ENCODE data around the gene EPHB3.
"Not testable (repeated sequence)": the region's sequence is repeated elsewhere in the genome, so short reads cannot be mapped to it uniquely, and the experiment has no call there.

EPHB3 gene

DNA sequence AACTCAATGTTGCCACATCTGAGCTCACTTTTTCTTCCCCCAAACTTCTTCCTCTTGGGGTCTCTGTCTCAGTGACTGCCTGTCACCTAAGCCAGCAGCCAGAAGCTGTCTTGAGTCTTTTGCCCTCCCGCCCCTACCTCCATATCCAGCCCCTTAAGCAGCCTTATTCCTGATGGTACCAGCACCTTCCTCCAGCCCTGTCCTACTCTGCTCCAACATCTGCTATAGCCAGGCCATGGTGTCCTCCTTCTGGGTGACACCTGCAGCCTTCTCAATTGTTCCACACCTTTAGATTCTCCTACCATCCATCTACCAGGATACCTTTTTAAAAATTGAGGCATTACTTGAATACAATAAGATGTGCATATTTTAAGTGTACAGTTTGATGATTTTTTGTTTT lies 53.8 kb downstream of the EPHB3 start:
- TF ChIP-seq, protein P1, sequence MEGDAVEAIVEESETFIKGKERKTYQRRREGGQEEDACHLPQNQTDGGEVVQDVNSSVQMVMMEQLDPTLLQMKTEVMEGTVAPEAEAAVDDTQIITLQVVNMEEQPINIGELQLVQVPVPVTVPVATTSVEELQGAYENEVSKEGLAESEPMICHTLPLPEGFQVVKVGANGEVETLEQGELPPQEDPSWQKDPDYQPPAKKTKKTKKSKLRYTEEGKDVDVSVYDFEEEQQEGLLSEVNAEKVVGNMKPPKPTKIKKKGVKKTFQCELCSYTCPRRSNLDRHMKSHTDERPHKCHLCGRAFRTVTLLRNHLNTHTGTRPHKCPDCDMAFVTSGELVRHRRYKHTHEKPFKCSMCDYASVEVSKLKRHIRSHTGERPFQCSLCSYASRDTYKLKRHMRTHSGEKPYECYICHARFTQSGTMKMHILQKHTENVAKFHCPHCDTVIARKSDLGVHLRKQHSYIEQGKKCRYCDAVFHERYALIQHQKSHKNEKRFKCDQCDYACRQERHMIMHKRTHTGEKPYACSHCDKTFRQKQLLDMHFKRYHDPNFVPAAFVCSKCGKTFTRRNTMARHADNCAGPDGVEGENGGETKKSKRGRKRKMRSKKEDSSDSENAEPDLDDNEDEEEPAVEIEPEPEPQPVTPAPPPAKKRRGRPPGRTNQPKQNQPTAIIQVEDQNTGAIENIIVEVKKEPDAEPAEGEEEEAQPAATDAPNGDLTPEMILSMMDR (IDR thresholded peaks at IDR 0.05), result no peak
- Histone ChIP-seq H3K4me3 (ENCODE audit: low read depth, low read length) (no peak overlapping the region), H3K4me1 (no peaks in the 10 kb centered on the region), H3K9me3 (ENCODE audit: control insufficient read depth, low read length) (no peaks in the 10 kb centered on the region), H2AFZ (no peak overlapping the region), H3K4me2 (ENCODE audit: low read length) (no peak overlapping the region), H3K27ac (no peak overlapping the region), H3K79me2 (no peaks in the 10 kb centered on the region), H3K9ac (no peak overlapping the region), H3K27me3 (ENCODE audit: control insufficient read depth, insufficient read depth, low read length) (no peaks in the 10 kb centered on the region), H3K36me3 (ENCODE audit: control insufficient read depth, insufficient read depth, low read length) (no peaks in the 10 kb centered on the region)

DNA sequence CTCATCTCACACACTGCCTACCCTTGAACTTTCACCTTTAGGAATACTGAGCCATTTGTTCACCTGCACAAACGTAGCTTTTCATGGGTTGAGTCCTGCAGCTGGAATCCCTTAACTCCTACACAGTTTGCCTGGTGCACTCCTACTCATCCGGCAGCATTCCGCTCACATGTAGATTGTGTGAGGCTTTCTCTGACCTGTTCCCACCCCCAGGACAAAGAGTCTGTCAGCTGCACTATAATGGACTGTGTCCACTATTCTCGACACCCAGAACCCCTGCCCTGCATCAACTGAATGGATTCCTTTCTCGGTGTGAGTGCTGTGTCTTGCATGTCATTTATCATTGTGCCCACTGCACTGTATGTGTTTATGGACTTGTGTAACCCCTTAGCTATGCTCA lies 54.9 kb downstream of the EPHB3 start:
- no peak overlapping the region for H3K4me2 ChIP-seq (ENCODE audit: low read length)
- H3K4me3 ChIP-seq (ENCODE audit: low read depth, low read length), result no peak overlapping the region
- no peaks in the 10 kb centered on the region for H3K79me2 ChIP-seq
- H3K27ac ChIP-seq, result no peak overlapping the region
- no peak overlapping the region for H2AFZ ChIP-seq
- H3K4me1 ChIP-seq, result no peaks in the 10 kb centered on the region
- TF ChIP-seq, protein P1 (IDR thresholded peaks at IDR 0.05), result no peak
- H3K9me3 ChIP-seq (ENCODE audit: control insufficient read depth, low read length), result no peaks in the 10 kb centered on the region
- no peak overlapping the region for H3K9ac ChIP-seq
- no peaks in the 10 kb centered on the region for H3K36me3 ChIP-seq (ENCODE audit: control insufficient read depth, insufficient read depth, low read length)
- H3K27me3 ChIP-seq (ENCODE audit: control insufficient read depth, insufficient read depth, low read length), result no peaks in the 10 kb centered on the region

DNA sequence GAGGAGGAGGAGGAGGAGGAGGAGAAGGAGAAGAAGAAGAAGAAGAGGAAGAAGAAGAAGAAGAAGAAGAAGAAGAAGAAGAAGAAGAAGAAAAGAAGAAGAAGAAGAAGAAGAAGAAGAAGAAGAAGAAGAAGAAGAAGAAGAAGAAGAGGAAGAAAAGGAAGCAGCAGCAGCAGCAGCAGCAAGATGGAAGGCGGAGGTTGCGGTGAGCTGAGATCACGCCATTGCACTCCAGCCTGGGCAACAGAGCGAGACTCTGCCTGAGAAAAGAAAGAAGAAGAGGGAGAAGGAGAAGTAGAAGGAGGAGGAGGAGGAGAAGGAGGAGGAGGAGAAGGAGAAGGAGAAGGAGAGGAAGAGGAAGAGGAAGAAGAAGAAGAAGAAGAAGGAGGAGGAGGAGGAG lies 55.7 kb downstream of the EPHB3 start:
- H3K4me1 ChIP-seq; H3K9me3 ChIP-seq (ENCODE audit: control insufficient read depth, low read length); H3K4me3 ChIP-seq (ENCODE audit: low read depth, low read length); H3K4me2 ChIP-seq (ENCODE audit: low read length); H3K27me3 ChIP-seq (ENCODE audit: control insufficient read depth, insufficient read depth, low read length); H3K9ac ChIP-seq; H3K27ac ChIP-seq; H3K79me2 ChIP-seq; H3K36me3 ChIP-seq (ENCODE audit: control insufficient read depth, insufficient read depth, low read length); H2AFZ ChIP-seq: not testable (repeated sequence)

DNA sequence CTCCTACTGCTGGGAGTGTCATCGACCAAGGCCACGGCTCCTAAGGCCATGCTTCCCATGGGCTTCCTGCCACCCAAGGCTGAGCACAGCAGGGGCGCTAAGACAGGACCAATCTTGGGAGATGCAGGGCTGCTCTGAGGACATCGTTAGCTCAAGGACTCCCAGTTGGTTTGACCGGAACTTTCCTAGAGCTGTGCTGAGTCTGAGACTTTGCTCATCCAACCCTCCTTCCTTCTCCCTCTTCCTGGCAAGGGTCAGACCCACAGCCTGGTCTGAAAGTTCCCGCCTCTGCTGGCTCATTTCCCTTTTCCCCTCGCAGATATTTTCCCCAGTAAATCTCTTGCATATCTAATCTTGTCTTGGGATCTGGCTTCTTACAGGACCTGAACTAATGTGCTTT lies 57.2 kb downstream of the EPHB3 start:
- no peaks in the 10 kb centered on the region for H3K36me3 ChIP-seq (ENCODE audit: control insufficient read depth, insufficient read depth, low read length)
- H3K27me3 ChIP-seq (ENCODE audit: control insufficient read depth, insufficient read depth, low read length), result no peaks in the 10 kb centered on the region
- TF ChIP-seq, protein P1 (IDR thresholded peaks at IDR 0.05), result no peak
- no peak overlapping the region for H3K4me2 ChIP-seq (ENCODE audit: low read length)
- no peaks in the 10 kb centered on the region for H3K9me3 ChIP-seq (ENCODE audit: control insufficient read depth, low read length)
- no peaks in the 10 kb centered on the region for H3K4me1 ChIP-seq
- no peak overlapping the region for H3K27ac ChIP-seq
- no peaks in the 10 kb centered on the region for H3K79me2 ChIP-seq
- no peak overlapping the region for H3K9ac ChIP-seq
- H2AFZ ChIP-seq, result no peak overlapping the region
- no peak overlapping the region for H3K4me3 ChIP-seq (ENCODE audit: low read depth, low read length)

DNA sequence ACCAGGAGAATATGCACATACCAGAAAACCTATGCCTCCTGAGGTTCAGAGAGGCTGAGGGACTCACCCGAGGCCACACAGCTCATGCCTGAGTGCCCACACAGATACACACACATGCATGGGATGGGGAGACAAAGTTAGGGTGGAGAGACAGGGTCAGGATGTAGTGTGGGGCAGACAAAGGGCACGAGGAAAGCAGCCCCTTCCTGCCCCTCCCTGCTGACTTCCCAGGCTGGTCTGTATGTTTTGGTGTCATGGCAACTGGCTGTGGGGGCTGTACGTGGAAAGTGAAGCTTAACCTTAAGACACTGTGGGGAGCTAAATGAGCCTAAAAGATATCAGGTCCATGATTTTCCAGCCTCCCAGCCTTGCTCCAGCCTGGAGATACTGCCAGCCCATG lies 57.8 kb downstream of the EPHB3 start:
- no peaks in the 10 kb centered on the region for H3K79me2 ChIP-seq

More for the DNA sequence above, 57.8 kb downstream of the EPHB3 start:
- H2AFZ ChIP-seq, result no peak overlapping the region
- no peaks in the 10 kb centered on the region for H3K36me3 ChIP-seq (ENCODE audit: control insufficient read depth, insufficient read depth, low read length)
- no peak overlapping the region for H3K4me3 ChIP-seq (ENCODE audit: low read depth, low read length)
- no peaks in the 10 kb centered on the region for H3K4me1 ChIP-seq
- no peak overlapping the region for H3K27ac ChIP-seq
- no peak overlapping the region for H3K9ac ChIP-seq
- H3K27me3 ChIP-seq (ENCODE audit: control insufficient read depth, insufficient read depth, low read length), result no peaks in the 10 kb centered on the region
- H3K9me3 ChIP-seq (ENCODE audit: control insufficient read depth, low read length), result no peaks in the 10 kb centered on the region
- TF ChIP-seq, protein P1 (IDR thresholded peaks at IDR 0.05), result no peak
- H3K4me2 ChIP-seq (ENCODE audit: low read length), result no peak overlapping the region

Measured in parathyroid adenoma (tissue), 2 donors.